Upper lobe of left lung (tissue), 4 donors: ENCODE data around the gene KATNAL1.

ENCODE experiments used
- CTCF ChIP-seq, 6 experiments: fragments of 450-650 bp in 4 of 6; fragments of 200-600 bp in 2 of 6; sonication (generic) in 2 of 6; IDR thresholded peaks; one replicate each; pipeline ENCODE4 v1.5.1; 2016 to 2019; ENCODE audit warnings: antibody characterized with exemption in 6 of 6
- EP300 ChIP-seq, 4 donors: sonication (generic); formaldehyde crosslinking; IDR thresholded peaks; one replicate each; pipeline ENCODE4 v1.5.1; 2017; ENCODE audit warnings: antibody characterized with exemption in 4 of 4, control low read depth in 2 of 4
- POLR2A ChIP-seq, 4 donors: fragments of 450-650 bp; IDR thresholded peaks; one replicate each; pipeline ENCODE4 v1.5.1; 2016 to 2017; ENCODE audit warnings: antibody characterized with exemption in 4 of 4, mild to moderate bottlenecking in 2 of 4
- POLR2AphosphoS5 ChIP-seq, 2 donors: sonication (generic); formaldehyde crosslinking; IDR thresholded peaks; one replicate each; pipeline ENCODE4 v1.5.1; 2017; ENCODE audit warnings: antibody characterized with exemption in 2 of 2

- no peak for TF ChIP-seq CTCF (IDR thresholded peaks at IDR 0.05)
- TF ChIP-seq EP300 (IDR thresholded peaks at IDR 0.05) = no peak
- no peak for TF ChIP-seq POLR2A (IDR thresholded peaks at IDR 0.05)
- no peak for TF ChIP-seq POLR2AphosphoS5 (IDR thresholded peaks at IDR 0.05)
Observed at GRCh38 chr13:30312904-30313303, 5.6 kb upstream of the KATNAL1 start.
